GM19035 (cell line): ENCODE measurements around the gene KRTAP10-9.
"Not testable (repeated sequence)": the region's sequence is repeated elsewhere in the genome, so short reads cannot be mapped to it uniquely, and the experiment has no call there.

ENCODE experiments used
- ATAC-seq: cut with Tn5 transposase; IDR thresholded peaks from one replicate; pipeline ENCODE4 v1.9.1; 2021; ENCODE audit not compliant: unreplicated experiment

Gene KRTAP10-9

DNA sequence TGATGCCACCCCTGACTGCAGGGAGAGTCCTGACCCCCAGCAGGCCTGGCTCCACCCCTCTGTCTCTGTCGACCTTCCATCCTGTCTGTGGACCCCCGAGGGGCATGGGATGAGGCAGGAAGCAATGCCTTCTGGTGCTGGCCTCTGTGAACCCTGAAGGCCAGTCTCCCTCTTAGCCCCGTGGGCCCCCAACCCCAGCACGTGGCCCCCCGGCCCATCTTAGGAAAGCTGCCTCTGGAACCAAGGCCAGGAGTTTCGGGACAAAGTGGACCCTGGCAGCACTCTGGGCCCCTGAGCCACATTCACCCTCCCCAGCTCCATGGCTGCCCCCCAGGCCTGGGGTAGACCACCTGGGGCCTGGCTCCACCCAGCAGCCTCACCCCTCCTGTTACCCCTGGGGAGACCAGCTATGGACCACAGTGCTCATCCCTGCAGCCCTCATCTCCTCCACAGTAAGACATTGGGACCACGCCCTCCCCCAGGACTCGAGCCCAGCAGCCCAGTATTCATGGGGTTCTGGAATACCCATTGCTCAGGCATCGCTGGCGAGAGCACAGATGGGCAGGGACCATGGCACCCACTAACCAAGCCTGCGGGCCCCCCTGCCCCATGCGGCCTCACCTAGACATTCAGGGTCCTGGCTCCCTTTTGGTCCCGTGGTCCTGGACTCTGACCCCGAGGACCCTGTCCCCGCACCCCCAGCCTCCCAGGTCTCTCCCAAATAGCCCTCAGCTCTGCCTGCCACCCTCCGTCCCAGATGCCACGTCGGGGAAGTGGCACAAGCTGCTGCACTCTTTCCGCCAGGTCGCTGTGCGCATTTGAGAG is 11.8 kb downstream of the KRTAP10-9 start:
- not testable (repeated sequence) for ATAC-seq

DNA sequence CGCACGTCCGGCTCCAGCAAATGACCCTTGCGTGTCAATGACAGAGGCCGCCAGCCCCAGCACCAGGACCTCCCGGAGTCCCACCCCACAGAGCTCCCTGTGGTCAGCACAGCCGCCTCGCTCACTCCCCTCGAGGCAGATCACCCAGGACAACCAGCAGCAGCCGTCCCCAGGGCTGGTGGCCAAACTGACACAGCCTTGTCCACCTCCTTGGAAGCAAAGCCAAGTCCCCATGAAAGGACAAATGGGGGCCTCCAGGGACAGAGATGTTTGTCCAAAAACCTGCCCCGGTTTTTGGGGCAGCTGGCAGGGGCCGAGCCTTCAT is 12.4 kb downstream of the KRTAP10-9 start:
- ATAC-seq, result no peak

DNA sequence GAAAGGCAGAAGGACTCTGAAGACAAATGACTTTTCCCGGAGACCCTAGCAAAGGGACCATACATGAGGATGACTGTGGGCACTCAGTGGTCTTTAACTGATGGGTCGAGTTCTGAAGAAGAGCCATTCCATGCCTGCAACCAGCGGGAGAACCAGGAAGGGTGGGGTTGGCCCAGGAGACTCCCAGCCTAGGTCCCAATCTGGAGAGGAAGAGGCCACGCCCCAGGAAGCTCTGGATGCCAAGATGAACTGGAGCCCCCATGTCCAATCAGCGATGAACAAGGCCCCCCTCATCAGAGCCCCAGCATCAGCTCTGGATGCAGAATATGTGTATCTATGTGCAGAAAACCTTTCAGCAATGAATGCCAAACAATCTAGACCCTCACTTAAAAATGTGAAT is 13.9 kb downstream of the KRTAP10-9 start:
- no peak for ATAC-seq

- ATAC-seq, result no peak
Measured at GRCh38 chr21:44643741-44644310, 16.9 kb downstream of the KRTAP10-9 start.

GRCh38 chr21:44644878-44645277 is 18.0 kb downstream of the KRTAP10-9 start:
- ATAC-seq, result no peak

DNA sequence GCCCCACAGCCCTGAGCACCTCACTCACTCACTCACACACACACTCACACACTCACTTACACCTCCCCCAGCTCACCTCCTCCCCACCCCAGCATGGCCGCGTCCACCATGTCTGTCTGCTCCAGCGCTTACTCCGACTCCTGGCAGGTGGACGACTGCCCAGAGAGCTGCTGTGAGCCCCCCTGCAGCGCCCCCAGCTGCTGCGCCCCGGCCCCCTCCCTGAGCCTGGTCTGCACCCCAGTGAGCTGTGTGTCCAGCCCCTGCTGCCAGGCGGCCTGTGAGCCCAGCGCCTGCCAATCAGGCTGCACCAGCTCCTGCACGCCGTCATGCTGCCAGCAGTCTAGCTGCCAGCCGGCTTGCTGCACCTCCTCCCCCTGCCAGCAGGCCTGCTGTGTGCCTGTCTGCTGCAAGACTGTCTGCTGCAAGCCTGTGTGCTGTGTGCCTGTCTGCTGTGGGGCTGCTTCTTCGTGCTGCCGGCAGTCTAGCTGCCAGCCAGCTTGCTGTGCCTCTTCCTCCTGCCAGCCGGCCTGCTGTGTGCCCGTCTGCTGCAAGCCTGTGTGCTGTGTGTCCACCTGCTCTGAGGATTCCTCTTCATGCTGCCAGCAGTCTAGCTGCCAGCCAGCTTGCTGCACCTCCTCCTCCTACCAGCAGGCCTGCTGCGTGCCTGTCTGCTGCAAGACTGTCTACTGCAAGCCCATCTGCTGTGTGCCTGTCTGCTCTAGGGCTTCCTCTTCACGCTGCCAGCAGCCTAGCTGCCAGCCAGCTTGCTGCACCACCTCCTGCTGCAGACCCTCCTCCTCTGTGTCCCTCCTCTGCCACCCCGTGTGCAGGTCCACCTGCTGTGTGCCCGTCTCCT is 19.7 kb downstream of the KRTAP10-9 start, which contains the start of gene KRTAP10-11:
Gene KRTAP10-11, plus strand, starts transcription at position 49 of the 856 bp plus-strand sequence. Its CDS starts 45 bp downstream, at position 94.
- ATAC-seq, result not testable (repeated sequence)

GRCh38 chr21:44647222-44647552 is 20.3 kb downstream of the KRTAP10-9 start:
- no peak for ATAC-seq

- no peak for ATAC-seq
Measured at GRCh38 chr21:44648557-44649311, 21.8 kb downstream of the KRTAP10-9 start.

DNA sequence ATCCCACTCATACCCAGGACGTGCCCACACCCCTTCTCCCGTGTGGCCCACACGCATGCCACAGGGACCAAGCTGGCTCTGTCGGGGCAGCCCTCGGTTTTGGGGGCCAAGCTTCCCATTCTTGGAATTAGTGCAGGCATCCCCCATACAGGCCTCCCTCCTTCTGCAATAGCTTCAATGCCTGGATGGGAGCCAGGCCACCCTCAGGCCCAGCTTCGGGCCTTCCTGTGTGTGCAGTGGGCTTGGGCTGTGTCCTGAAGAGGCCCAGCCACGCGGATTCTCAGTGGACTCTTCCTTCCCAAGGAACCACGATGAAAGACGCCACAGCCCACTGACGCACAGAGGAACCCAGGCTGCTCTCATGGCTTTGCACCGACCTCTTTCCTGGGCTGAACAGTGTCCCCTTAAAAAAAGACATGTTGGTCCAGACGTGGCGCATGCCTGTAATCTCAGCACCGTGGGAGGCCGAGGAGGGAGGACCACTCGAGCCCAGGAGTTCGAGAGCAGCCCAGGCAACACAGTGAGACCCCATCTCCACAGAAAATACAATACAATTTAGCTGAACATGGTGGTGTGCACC is 22.7 kb downstream of the KRTAP10-9 start:
- ATAC-seq, result no peak

DNA sequence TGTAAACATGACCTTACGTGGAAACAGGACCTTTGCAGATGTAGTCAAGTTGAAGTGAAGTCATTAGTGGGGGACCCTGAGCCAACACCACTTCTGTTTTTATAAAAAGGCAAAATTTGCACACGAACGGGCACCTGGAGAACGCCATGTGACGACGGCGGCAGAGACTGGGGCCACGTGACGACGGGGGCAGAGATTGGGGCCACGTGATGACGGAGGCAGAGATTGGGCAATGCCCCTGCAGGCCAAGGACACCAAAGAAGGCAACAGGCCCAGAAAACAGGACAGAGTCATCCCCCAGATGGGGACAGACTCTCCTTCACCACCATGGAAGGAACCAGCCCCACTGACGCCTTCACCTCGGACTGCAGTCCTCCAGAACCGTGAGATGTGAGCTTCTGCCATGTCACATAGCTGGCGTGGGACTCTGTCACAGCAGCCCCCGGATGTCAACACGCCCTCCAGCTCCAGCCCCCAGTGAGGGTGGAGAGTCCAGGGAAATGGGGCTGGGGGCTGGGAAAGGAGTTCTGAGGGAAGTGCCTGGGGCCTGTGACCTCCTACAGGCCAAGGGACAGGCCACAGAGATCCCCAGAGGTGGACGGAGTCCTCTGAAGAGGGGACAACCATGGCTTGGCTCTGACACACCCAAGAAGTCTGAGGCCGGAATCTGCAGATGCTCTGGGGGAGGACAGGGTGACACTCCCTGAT is 23.5 kb downstream of the KRTAP10-9 start:
- ATAC-seq, result no peak

DNA sequence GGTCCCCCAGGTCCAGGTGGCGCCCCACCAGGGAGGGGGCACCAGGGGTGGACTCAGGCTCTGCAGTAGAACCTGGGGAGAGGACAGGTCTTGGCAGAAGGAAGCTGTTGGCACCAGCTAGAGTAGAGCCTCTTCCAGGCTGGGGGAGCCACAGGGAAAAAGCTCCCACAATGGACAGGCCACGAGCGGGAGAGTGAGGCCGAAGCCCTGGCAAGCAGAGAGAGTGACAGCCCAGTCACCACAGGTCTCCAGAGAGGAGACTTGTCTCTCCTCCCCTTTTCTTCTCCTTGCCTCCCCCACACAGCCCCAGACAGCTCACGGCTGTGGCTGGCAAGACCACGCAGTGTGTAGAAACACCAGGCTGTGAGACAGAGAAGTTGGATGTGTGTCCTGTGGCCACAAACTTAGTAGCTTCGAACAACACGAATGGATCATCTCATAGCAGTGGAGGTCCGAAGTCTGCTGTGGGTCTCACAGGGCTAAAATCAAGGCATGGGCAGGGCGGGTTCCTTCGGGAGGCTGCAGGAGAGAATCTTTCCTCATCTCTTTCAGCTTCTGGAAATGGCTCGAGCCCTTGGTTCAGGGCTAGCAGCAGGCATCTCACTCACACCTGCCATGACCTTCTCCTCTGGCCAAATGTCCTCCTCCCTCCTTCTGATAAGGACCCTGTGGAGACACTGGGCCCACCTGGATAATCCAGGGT is 24.2 kb downstream of the KRTAP10-9 start:
- no peak for ATAC-seq

- ATAC-seq, result no peak
Measured at GRCh38 chr21:44653123-44653522, 26.2 kb downstream of the KRTAP10-9 start.

DNA sequence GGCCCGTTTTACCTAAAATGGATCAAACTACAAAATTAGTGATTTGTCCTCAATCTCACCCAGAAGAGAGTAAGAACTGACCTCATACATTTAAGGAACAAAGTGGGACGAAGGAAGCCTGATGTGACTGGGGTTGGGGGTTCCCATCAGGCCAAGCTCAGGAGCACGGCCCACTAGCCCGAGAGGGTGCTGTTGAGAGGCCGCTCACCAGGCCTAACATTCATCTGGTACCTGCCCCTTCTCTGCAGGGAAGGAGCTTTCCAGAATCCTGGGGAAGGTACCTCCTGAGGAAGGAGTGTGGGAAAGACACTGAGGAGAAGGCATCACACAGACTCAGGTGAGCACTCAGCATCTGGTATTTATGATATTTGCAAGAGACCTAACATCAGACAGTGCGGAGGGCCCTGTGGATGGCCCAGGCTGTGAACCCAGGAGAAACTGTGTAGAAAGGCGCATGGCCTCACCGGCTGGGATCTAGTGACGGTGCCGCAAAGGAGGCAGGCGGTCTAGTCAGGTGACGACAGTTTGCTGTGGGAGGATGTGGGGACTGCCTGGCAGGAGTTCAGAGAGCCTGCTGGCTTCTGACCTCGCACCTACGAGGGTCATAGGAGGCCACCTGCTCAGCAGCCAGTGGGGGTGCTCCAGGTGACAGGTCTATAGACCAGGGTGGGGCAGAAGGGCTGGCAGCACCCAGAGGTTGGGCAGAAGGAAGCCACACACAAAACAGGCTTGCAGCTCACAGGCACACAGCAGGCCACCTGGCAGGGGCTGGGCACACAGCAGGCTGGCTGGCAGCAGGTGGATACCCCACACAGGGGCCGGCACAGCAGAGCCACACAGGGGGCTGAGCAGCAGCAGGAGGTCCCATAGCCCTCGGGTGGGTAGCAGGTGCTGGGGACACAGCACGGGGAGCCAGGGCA is 27.0 kb downstream of the KRTAP10-9 start:
- no peak for ATAC-seq

- no peak for ATAC-seq
Measured at GRCh38 chr21:44654576-44655175, 27.8 kb downstream of the KRTAP10-9 start, which contains the start of gene KRTAP12-4. Gene KRTAP12-4, minus strand, starts transcription at chr21:44654659. Its CDS starts 45 bp downstream, at chr21:44654614.

GRCh38 chr21:44656868-44657267 is 30.0 kb downstream of the KRTAP10-9 start:
- no peak for ATAC-seq

DNA sequence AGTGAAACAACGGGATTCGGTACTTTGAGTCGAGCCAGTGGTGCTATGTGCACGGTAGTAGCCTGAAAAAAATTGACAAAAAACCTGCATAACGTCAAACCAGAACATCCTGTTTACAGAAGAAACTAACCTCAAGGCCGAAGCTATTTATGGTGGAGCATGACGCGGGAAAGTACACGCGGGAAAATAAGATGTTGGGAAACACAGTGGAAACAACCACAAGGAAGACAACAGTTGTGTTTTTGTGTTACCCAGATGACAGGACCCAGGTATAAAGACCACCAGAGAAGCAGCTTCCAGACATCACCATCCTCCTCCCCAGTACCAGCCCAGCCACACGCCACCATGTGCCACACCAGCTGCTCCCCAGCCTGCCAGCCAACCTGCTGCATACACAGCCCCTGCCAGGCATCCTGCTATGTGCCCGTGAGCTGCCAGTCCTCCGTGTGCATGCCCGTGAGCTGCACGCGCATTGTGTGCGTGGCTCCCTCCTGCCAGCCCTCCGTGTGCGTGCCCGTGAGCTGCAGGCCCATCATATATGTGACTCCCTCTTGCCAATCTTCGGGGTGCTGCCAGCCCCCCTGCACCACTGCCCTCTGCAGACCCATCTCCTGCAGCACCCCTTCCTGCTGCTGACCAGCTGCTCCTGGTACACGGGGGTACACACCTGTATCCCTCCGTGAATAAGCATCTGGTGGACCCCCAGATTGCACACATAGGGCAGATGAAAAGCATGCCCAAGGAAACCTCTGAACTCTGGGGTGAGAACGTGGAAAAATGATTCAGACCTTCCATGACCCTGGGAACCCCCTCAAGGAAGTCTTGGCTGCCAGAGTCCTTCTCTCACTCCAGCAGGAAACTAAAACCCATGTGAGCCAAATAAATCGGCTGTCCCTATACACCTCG is 31.0 kb downstream of the KRTAP10-9 start, which contains the start of gene KRTAP12-3:
Gene KRTAP12-3, plus strand, starts transcription at position 298 of the 906 bp plus-strand sequence. Its CDS starts 48 bp downstream, at position 346.
- no peak for ATAC-seq

DNA sequence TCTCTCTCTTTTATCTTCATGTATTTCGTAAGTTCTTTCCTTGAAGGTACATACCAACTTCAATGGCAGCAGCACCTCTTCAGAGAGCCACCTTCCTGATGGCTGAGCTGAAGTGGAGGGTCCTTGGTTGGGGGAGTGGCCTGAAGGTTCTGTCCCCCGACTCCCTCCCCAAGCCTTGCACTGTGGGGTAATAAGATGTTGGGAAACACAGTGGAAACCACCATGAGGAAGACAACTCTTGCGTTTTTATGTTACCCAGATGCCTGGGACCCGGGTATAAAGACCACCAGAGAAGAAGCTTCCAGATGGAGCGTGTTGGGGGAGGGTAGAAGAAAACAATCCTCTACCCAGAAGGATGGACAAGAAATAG is 31.6 kb downstream of the KRTAP10-9 start:
- ATAC-seq, result no peak
